Cardiac muscle cell (in vitro differentiated cells and primary cell): ENCODE data around the gene MCEMP1. TPM values are rescaled to one million over a fixed set of nuclear protein-coding genes. Genes with fewer than 3 reads are reported as not detected.
"Not testable (repeated sequence)": the region's sequence is repeated elsewhere in the genome, so short reads cannot be mapped to it uniquely, and the experiment has no call there.

ENCODE experiments used
- DNase-seq, 2 donors: peaks; one replicate each; pipeline versions ENCODE4 v3.0.0 to v3.0.0-alpha.2; 2010 to 2017; ENCODE audit warnings: low read depth in 1 of 2, low spot score in 1 of 2
- H3K27ac ChIP-seq: fragments of 200-600 bp; sonication (generic); 2 replicates; pipeline ENCODE4 v1.5.1; 2016
- H3K27me3 ChIP-seq: fragments of 200-600 bp; sonication (generic); 2 replicates; pipeline ENCODE4 v1.6.0; 2016; ENCODE audit warnings: control low read depth
- H3K36me3 ChIP-seq: fragments of 200-600 bp; sonication (generic); 2 replicates; pipeline ENCODE4 v1.5.1; 2016; ENCODE audit warnings: control low read depth
- H3K4me1 ChIP-seq: fragments of 200-600 bp; sonication (generic); 2 replicates; pipeline ENCODE4 v1.8.1; 2017; ENCODE audit warnings: low read depth, mild to moderate bottlenecking, mixed run types
- H3K4me3 ChIP-seq: fragments of 200-600 bp; sonication (generic); 2 replicates; pipeline ENCODE4 v1.5.1; 2016; ENCODE audit warnings: mild to moderate bottlenecking
- H3K9me3 ChIP-seq: fragments of 200-600 bp; sonication (generic); 2 replicates; pipeline ENCODE4 v1.5.1; 2017; ENCODE audit warnings: low read depth, mild to moderate bottlenecking, control low read depth
- polyA plus RNA-seq: library from polyadenylated mRNA; unstranded; fragments of >200 nt; fragmentation: Nextera tagmentation; extraction: Ambion mirVana; gene quantifications from 2 replicates; pipeline ENCODE4 v1.2.1, GENCODE V29; 2016
- total RNA-seq: library from RNA; depleted of rRNA; stranded (reverse); fragments of >200 nt; gene quantifications from 2 replicates; pipeline ENCODE4 v1.2.3, GENCODE V29; 2016
- TF ChIP-seq, protein P1 (sequence below): IDR thresholded peaks from 2 replicates; pipeline ENCODE4 v1.5.1; 2012; ENCODE audit warnings: low read depth, mild to moderate bottlenecking, low read length

Gene MCEMP1
- total and polyA plus RNA-seq, 2 experiments from 2014 or later, result not detected

- H3K4me1 ChIP-seq, result no peaks in the 10 kb centered on the region
- no peaks in the 10 kb centered on the region for H3K27me3 ChIP-seq
- no peaks in the 10 kb centered on the region for H3K9me3 ChIP-seq
- DNase-seq, result no peak
- no peak overlapping the region for H3K27ac ChIP-seq
- H3K4me3 ChIP-seq, result no peak overlapping the region
- no peaks in the 10 kb centered on the region for H3K36me3 ChIP-seq
- TF ChIP-seq, protein P1, sequence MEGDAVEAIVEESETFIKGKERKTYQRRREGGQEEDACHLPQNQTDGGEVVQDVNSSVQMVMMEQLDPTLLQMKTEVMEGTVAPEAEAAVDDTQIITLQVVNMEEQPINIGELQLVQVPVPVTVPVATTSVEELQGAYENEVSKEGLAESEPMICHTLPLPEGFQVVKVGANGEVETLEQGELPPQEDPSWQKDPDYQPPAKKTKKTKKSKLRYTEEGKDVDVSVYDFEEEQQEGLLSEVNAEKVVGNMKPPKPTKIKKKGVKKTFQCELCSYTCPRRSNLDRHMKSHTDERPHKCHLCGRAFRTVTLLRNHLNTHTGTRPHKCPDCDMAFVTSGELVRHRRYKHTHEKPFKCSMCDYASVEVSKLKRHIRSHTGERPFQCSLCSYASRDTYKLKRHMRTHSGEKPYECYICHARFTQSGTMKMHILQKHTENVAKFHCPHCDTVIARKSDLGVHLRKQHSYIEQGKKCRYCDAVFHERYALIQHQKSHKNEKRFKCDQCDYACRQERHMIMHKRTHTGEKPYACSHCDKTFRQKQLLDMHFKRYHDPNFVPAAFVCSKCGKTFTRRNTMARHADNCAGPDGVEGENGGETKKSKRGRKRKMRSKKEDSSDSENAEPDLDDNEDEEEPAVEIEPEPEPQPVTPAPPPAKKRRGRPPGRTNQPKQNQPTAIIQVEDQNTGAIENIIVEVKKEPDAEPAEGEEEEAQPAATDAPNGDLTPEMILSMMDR, result no peak
These were observed 34.4 kb upstream of the MCEMP1 start for GRCh38 chr19:7642295-7643030.

- H3K27me3 ChIP-seq, result no peaks in the 10 kb centered on the region
- no peak for DNase-seq
These were observed 33.9 kb upstream of the MCEMP1 start for GRCh38 chr19:7643031-7643415.

DNA sequence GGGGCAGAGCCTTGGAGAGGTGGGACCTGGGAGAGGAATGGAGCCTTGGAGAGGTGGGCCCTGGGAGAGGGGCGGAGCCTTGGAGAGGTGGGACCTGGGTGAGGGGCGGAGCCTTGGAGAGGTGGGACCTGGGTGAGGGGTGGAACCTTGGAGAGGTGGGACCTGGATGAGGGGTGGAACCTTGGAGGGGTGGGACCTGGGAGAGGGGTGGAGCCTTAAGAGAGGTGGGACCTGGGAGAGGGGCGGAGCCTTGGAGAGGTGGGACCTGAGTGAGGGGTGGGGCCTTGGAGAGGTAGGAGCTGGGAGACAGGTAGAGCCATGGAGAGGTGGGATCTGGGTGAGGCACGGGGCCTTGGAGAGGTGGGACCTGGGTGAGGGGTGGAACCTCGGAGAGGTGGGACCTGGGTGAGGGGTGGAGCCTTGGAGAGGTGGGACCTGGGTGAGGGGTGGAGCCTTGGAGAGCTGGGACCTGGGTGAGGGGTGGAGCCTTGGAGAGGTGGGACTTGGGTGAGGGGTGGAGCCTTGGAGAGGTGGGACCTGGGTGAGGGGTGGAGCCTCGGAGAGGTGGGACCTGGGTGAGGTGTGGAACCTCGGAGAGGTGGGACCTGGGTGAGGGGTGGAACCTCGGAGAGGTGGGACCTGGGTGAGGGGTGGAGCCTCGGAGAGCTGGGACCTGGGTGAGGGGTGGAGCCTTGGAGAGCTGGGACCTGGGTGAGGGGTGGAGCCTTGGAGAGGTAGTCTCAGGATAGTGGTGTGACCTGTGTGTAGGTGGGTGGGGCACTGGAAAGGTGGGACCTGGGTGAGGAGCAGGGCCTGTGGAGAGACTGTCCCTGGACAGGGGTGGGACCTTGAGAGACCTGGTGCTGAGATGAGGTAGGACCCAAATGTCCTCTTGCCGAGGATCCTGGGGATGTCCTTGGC, 33.0 kb upstream of the MCEMP1 start:
- H3K27ac ChIP-seq, H3K27me3 ChIP-seq, H3K4me1 ChIP-seq, H3K9me3 ChIP-seq, H3K36me3 ChIP-seq, H3K4me3 ChIP-seq, DNase-seq: not testable (repeated sequence)

More at GRCh38 chr19:7643031-7643415, 33.9 kb upstream of the MCEMP1 start:
- Histone ChIP-seq H3K36me3 (no peaks in the 10 kb centered on the region), H3K9me3 (no peaks in the 10 kb centered on the region), H3K4me3 (no peak overlapping the region), H3K27ac (no peak overlapping the region), H3K4me1 (no peaks in the 10 kb centered on the region)
- TF ChIP-seq, protein P1, result no peak

GRCh38 chr19:7644550-7644877, 32.4 kb upstream of the MCEMP1 start:
- Histone ChIP-seq H3K27me3 (no peaks in the 10 kb centered on the region), H3K9me3 (no peaks in the 10 kb centered on the region), H3K36me3 (no peaks in the 10 kb centered on the region), H3K27ac (no peak overlapping the region), H3K4me3 (no peak overlapping the region), H3K4me1 (no peaks in the 10 kb centered on the region)
- no peak for DNase-seq
- TF ChIP-seq, protein P1, result no peak

DNA sequence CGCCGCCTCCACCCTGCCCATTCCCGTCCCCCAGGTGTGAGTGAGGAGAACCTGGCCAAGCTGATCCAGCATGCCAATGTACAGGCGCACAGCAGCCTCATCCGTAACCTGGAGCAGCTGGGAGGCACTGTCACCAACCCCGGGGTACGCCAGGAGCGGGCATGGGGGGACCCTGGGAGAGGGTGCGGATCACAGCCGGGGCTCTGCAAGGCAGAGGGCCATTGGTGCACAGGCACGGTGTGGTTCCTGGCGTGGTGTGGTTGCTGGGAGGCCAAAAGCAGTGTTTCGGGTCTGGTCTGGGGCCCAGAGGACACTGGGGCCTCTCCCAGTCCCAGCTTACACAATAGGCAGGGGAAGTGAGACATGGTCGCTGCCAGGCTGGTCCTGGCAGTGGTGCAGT, 31.7 kb upstream of the MCEMP1 start:
- no peaks in the 10 kb centered on the region for H3K36me3 ChIP-seq
- H3K4me3 ChIP-seq, result no peak overlapping the region
- no peak overlapping the region for H3K27ac ChIP-seq
- TF ChIP-seq, protein P1, result no peak
- DNase-seq, result no peak
- no peaks in the 10 kb centered on the region for H3K4me1 ChIP-seq
- H3K9me3 ChIP-seq, result no peaks in the 10 kb centered on the region
- no peaks in the 10 kb centered on the region for H3K27me3 ChIP-seq
